Measurements from ENCODE around the gene PLEKHH3. TPM values are rescaled to one million over a fixed set of nuclear protein-coding genes. Genes with fewer than 3 reads are reported as not detected.
"Not testable (repeated sequence)": the region's sequence is repeated elsewhere in the genome, so short reads cannot be mapped to it uniquely, and the experiment has no call there.

PLEKHH3 gene
- total and polyA plus RNA-seq, 7 experiments from 2014 or later: 0.89 to 1.6 (median 1.1) TPM; not detected in 4

DNA sequence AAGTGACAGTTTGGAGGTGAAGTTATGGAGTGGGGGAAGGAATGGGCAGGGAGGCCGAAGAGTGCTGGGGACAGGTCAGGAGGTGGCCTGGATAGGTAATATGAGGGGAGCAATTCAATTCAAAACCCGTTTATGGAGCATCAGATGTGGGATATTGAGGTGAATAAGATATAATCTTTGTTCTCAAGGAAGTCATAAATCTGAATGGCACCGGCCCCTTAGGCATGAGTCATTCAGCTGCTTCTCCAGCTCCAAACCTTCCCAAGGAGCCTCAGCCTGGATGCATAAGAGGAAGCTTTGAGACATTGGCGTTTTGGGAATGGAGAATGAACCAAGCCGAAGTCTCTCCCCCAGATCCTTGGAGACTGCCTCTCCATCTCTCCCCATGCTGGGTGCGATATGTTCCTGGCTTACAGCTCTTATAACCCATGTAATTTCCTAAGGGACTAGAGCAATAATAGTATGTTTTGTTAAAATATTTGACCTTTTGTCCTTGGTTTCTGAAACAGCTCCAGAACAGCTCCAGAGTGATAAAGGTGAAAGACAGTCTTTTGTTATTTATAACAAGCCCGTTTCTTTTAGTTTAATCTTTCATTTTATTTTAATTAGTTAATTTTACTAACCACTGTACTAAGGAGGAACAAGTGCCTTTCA is 16.0 kb downstream of the PLEKHH3 start:
- peak overlapping the region in 5 of 10 donors; percentile 6 to 90 (median 26) for H3K4me3 Mint-ChIP-seq
- Histone ChIP-seq H3K9me3 (ENCODE audit: control insufficient read depth in 2 of 3, low read length in 3 of 3) (no peaks in the 10 kb centered on the region), H3K4me1 (ENCODE audit: control insufficient read depth in 2 of 2, insufficient read depth in 2 of 2, low read length in 2 of 2) (peaks cover 0 to 3% of the 10 kb centered on the region in 2 donors), H3K27ac (ENCODE audit: low read depth, low read length) (no peak overlapping the region), H3K4me3 (ENCODE audit: low read length) (no peak overlapping the region), H3K27me3 (ENCODE audit: control insufficient read depth in 2 of 2, insufficient read depth in 2 of 2, low read length in 2 of 2) (no peaks in the 10 kb centered on the region), H3K36me3 (ENCODE audit: control insufficient read depth in 2 of 3, insufficient read depth in 3 of 3, low read length in 3 of 3) (peaks cover 0 to 7% (median 0%) of the 10 kb centered on the region in 3 experiments)
- ChIA-PET CTCF (no interaction called here), POLR2A (interaction anchor here (0.9 to 1.0 kb wide), 2 partner anchors 17 to 39 kb away, joined by 4 to 5 read pairs; no protein-coding TSS in a partner anchor)
- intact Hi-C loops (cut with micrococcal nuclease): no loop called here
- DNase-seq (no peak), ATAC-seq (no peak)
- peak overlapping the region in 2 of 9 donors; percentile 2 to 6 for H3K27ac Mint-ChIP-seq
- peaks cover 13 to 23% (median 17%) of the 10 kb centered on the region in 7 donors for H3K4me1 Mint-ChIP-seq
- H3K9me3 Mint-ChIP-seq: no peaks in the 10 kb centered on the region
- peaks cover 0 to under 1% (median 0%) of the 10 kb centered on the region in 5 donors for H3K27me3 Mint-ChIP-seq
- H3K36me3 Mint-ChIP-seq: peaks cover 1 to 10% (median 6%) of the 10 kb centered on the region in 5 donors

DNA sequence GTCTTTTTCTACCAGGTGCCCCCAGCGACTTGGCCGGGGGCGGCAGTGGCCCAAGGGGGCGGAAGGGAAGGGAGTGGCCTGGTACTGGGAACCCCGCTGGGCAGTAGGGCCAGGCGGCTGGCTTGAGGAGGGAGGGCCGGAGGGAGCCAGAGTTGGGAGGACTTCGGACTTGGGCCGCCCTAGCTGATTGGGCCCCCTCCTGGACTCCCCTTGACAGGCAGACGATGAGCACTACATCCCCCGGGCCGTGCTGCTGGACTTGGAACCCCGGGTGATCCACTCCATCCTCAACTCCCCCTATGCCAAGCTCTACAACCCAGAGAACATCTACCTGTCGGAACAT is 16.9 kb downstream of the PLEKHH3 start:
- not testable (repeated sequence) for ATAC-seq; H3K27me3 ChIP-seq (ENCODE audit: control insufficient read depth in 2 of 2, insufficient read depth in 2 of 2, low read length in 2 of 2); H3K4me1 ChIP-seq (ENCODE audit: control insufficient read depth in 2 of 2, insufficient read depth in 2 of 2, low read length in 2 of 2); H3K9me3 Mint-ChIP-seq; H3K36me3 Mint-ChIP-seq; H3K36me3 ChIP-seq (ENCODE audit: control insufficient read depth in 2 of 3, insufficient read depth in 3 of 3, low read length in 3 of 3); H3K27me3 Mint-ChIP-seq; H3K27ac ChIP-seq (ENCODE audit: low read depth, low read length); H3K9me3 ChIP-seq (ENCODE audit: control insufficient read depth in 2 of 3, low read length in 3 of 3); DNase-seq; H3K4me3 ChIP-seq (ENCODE audit: low read length)
- peak overlapping the region in 2 of 9 donors; percentile 28 to 75 for H3K27ac Mint-ChIP-seq
- H3K4me3 Mint-ChIP-seq: peak overlapping the region; percentile 50 to 95 (median 90)
- H3K4me1 Mint-ChIP-seq: peaks cover 13 to 23% (median 19%) of the 10 kb centered on the region in 7 donors
- ChIA-PET CTCF (interaction anchor here (0.5 kb wide), 1 partner anchor 209 kb away, joined by 3 read pairs; no protein-coding TSS in a partner anchor), POLR2A (interaction anchor here (1.4 to 1.5 kb wide), 2 partner anchors 10 to 50 kb away, joined by 7 read pairs; partner anchors contain the start of genes RETREG3 and TUBG1)
- intact Hi-C loops (cut with micrococcal nuclease): loop anchor here in 1 of 2 donors (1.0 kb wide), 2 partner anchors 19 to 51 kb away; partner anchors contain the start of genes RETREG3 and TUBG1

DNA sequence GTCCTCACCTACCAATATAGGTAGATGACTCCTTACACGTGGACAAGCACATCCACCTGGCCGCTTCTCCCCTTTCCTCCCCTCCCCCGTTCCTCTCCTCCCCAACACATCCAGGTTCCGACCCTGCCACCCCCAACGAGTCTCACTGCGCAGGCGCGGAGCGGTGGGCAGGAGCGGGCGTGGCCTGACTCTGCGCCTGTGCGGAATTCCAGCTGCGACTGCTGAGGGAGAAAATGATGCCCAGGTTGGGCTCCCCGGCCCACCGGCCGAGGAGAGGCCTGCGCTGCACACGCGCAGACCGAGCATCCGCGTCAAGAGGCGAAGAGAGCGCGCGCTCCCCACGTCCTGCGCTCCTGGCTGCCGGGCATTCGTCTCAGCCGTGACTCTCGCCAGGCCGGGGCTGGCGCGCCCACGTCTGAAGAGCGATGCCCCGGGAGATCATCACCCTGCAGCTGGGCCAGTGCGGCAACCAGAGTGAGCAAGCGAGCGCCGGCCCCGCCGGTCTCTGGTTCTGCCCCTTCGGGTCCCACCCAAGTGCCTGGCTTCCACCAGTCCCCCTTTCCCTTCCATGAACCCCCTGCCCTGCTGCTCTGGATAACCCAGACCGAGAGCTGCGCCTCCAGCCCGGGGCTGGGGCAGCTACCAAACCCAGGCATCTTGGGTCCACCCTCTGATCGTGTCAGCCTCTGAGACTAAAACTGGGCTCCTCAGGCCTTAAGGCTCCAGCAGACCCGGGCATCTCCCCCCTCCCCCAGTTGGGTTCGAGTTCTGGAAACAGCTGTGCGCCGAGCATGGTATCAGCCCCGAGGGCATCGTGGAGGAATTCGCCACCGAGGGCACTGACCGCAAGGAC is 17.5 kb downstream of the PLEKHH3 start, which contains the start of gene TUBG2:
TSS of gene TUBG2 (plus strand) at position 206 of the 853 bp plus-strand sequence. CDS start at position 426, 220 bp downstream.
- Mint-ChIP-seq H3K4me3 (peak within 1 kb of the TSS; percentile 88 to 95 (median 90)), H3K4me1 (peaks cover 13 to 23% (median 19%) of the 10 kb centered on the region in 7 donors), H3K27me3 (peaks cover 0 to 12% (median 6%) of the 10 kb centered on the region in 5 donors), H3K27ac (peak within 1 kb of the TSS; percentile 57 to 91 (median 79)), H3K36me3 (peaks cover 0 to 4% (median 2%) of the 10 kb centered on the region in 5 donors), H3K9me3 (no peaks in the 10 kb centered on the region)
- POLR2A ChIA-PET: interaction anchor here (1.4 to 1.5 kb wide), 2 partner anchors 11 to 50 kb away, joined by 7 read pairs; partner anchors contain the start of genes RETREG3 and TUBG1
- CTCF ChIA-PET: interaction anchor here (0.5 to 0.6 kb wide), 2 partner anchors 208 to 230 kb away, joined by 3 read pairs; no protein-coding TSS in a partner anchor
- intact Hi-C loops (cut with micrococcal nuclease): loop anchor here in 1 of 2 donors (1.0 kb wide), 2 partner anchors 20 to 50 kb away; partner anchors contain the start of genes RETREG3 and TUBG1
- Histone ChIP-seq H3K4me3 (ENCODE audit: low read length) (peak within 1 kb of the TSS; percentile 92), H3K27me3 (ENCODE audit: control insufficient read depth in 2 of 2, insufficient read depth in 2 of 2, low read length in 2 of 2) (no peaks in the 10 kb centered on the region), H3K4me1 (ENCODE audit: control insufficient read depth in 2 of 2, insufficient read depth in 2 of 2, low read length in 2 of 2) (peaks cover 0 to 3% of the 10 kb centered on the region in 2 donors), H3K9me3 (ENCODE audit: control insufficient read depth in 2 of 3, low read length in 3 of 3) (no peaks in the 10 kb centered on the region), H3K27ac (ENCODE audit: low read depth, low read length) (peak within 1 kb of the TSS; percentile 62), H3K36me3 (ENCODE audit: control insufficient read depth in 2 of 3, insufficient read depth in 3 of 3, low read length in 3 of 3) (no peaks in the 10 kb centered on the region)
- ATAC-seq (peak; percentile 82), DNase-seq (peak; percentile 46 to 84 (median 56))

DNA sequence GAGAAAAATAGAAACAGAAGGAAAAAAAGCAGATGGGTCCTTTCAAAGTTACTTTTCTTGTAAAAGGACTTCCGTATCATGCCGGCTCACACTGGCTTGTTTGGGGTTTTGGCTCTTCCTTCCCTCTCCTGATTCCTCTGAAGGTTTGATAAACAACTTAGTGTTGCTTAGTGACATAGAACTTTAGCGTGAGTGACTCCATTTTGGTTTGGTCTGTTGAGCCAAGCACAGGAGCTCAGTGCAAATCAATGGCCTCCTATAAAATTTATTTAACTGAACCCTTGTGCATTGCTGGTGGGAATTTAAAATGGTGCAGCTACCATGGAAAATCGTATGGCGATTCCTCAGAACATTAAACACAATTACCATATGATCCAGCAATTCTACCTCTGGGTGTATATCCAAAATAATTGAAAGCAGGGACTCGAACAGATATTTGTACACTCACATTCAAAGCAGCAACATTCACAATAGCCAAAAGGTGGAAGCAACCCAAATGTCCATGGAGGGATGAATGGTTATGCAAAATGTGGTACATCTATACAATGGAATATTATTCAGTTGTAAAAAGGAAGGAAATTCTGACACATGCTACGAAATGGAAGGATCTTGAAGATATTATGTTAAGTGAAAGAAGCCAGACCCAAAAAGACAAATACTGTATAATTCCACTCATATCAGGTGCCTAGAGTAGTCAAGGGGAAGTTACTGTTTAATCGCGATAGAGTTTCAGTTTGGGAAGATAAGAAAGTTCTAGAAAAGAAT is 18.8 kb downstream of the PLEKHH3 start:
- peak overlapping the region in 5 of 9 donors; percentile 38 to 80 (median 58) for H3K27ac Mint-ChIP-seq
- DNase-seq: no peak
- Histone ChIP-seq H3K4me1 (ENCODE audit: control insufficient read depth in 2 of 2, insufficient read depth in 2 of 2, low read length in 2 of 2) (peaks cover 0 to 3% of the 10 kb centered on the region in 2 donors), H3K27me3 (ENCODE audit: control insufficient read depth in 2 of 2, insufficient read depth in 2 of 2, low read length in 2 of 2) (no peaks in the 10 kb centered on the region), H3K36me3 (ENCODE audit: control insufficient read depth in 2 of 3, insufficient read depth in 3 of 3, low read length in 3 of 3) (no peaks in the 10 kb centered on the region), H3K4me3 (ENCODE audit: low read length) (no peak overlapping the region), H3K27ac (ENCODE audit: low read depth, low read length) (no peak overlapping the region), H3K9me3 (ENCODE audit: control insufficient read depth in 2 of 3, low read length in 3 of 3) (no peaks in the 10 kb centered on the region)
- POLR2A ChIA-PET: interaction anchor here (1.5 kb wide), 1 partner anchor 49 kb away, joined by 7 read pairs; the partner anchor contains the start of genes RETREG3 and TUBG1
- CTCF ChIA-PET: interaction anchor here (0.6 kb wide), 1 partner anchor 700 kb away, joined by 5 read pairs; no protein-coding TSS in a partner anchor
- H3K36me3 Mint-ChIP-seq: peaks cover 0 to 4% (median 0%) of the 10 kb centered on the region in 5 donors
- intact Hi-C loops (cut with micrococcal nuclease): no loop called here
- no peak for ATAC-seq
- peaks cover 11 to 17% (median 16%) of the 10 kb centered on the region in 5 donors for H3K27me3 Mint-ChIP-seq
- H3K9me3 Mint-ChIP-seq: no peaks in the 10 kb centered on the region
- H3K4me1 Mint-ChIP-seq: peaks cover 13 to 27% (median 23%) of the 10 kb centered on the region in 7 donors
- peak overlapping the region; percentile 79 to 95 (median 90) for H3K4me3 Mint-ChIP-seq

DNA sequence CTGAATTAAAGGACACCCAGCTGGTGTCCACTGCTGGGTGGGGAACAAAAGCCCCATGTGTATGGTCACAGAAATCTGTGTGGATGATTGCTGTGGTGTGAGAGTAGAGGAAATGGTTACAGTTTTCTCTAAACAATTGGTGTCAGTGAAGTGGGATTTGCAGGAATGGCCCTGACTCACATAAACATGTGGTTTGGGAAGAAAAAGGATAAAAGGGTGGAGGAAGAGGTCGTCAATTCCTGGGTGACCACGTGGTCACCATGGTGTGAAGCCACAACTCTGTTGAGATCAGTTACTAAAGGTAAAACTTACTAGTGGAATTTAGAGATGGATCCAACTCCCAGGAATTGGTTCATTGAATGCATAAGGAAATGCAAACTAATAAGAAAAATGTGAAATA is 21.3 kb downstream of the PLEKHH3 start:
- ATAC-seq (no peak), DNase-seq (no peak)
- Mint-ChIP-seq H3K27ac (no peak overlapping the region), H3K4me1 (peaks cover 13 to 26% (median 24%) of the 10 kb centered on the region in 7 donors), H3K4me3 (no peak overlapping the region), H3K9me3 (no peaks in the 10 kb centered on the region), H3K36me3 (peaks cover 0 to 4% (median 0%) of the 10 kb centered on the region in 5 donors), H3K27me3 (peaks cover 11 to 22% (median 16%) of the 10 kb centered on the region in 5 donors)
- intact Hi-C loops (cut with micrococcal nuclease): no loop called here
- Histone ChIP-seq H3K27me3 (ENCODE audit: control insufficient read depth in 2 of 2, insufficient read depth in 2 of 2, low read length in 2 of 2) (no peaks in the 10 kb centered on the region), H3K9me3 (ENCODE audit: control insufficient read depth in 2 of 3, low read length in 3 of 3) (no peaks in the 10 kb centered on the region), H3K36me3 (ENCODE audit: control insufficient read depth in 2 of 3, insufficient read depth in 3 of 3, low read length in 3 of 3) (no peaks in the 10 kb centered on the region), H3K4me1 (ENCODE audit: control insufficient read depth in 2 of 2, insufficient read depth in 2 of 2, low read length in 2 of 2) (peaks cover 0 to 3% of the 10 kb centered on the region in 2 donors), H3K4me3 (ENCODE audit: low read length) (no peak overlapping the region), H3K27ac (ENCODE audit: low read depth, low read length) (no peak overlapping the region)
- CTCF ChIA-PET: no interaction called here
- POLR2A ChIA-PET: interaction anchor here (0.8 kb wide), 1 partner anchor 16 kb away, joined by 3 read pairs; no protein-coding TSS in a partner anchor
